Esophagus squamous epithelium (tissue), 4 donors: ENCODE results near the gene NUFIP2.

Experiments used
- CTCF ChIP-seq, 6 experiments: fragments of 450-650 bp in 4 of 6; fragments of 200-600 bp in 2 of 6; sonication (generic) in 2 of 6; IDR thresholded peaks; one replicate each; pipeline ENCODE4 v1.5.1; 2016 to 2019; ENCODE audit warnings: antibody characterized with exemption in 6 of 6, mild to moderate bottlenecking in 4 of 6, moderate library complexity in 4 of 6
- POLR2A ChIP-seq, 4 donors: fragments of 450-650 bp; IDR thresholded peaks; one replicate each; pipeline ENCODE4 v1.6.1; 2017; ENCODE audit warnings: antibody characterized with exemption in 4 of 4, mild to moderate bottlenecking in 4 of 4, moderate library complexity in 3 of 4

DNA sequence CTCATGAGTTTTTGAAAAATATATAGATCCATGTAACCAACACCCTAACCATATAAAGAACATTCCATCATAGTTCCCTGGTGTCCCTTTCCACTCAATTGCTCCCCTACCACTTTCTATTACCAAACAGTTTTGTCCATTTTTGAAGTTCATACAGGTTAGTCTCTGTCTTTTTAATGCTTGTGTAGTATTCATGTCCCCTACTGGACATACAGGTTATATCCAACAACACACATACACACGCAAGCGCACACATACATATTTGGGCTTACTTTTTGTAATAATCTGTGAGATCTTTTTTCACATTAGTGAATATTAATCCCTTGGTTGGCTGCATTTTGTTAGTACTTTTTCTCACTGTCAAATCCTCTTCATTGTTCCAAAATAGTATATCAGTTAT, 40.9 kb downstream of the NUFIP2 start:
- TF ChIP-seq CTCF (IDR thresholded peaks at IDR 0.05) (peak in 1 of 6 experiments; percentile 4), POLR2A (IDR thresholded peaks at IDR 0.05) (no peak)
